Measurements from ENCODE around the gene GLIS1. TPM values are rescaled to one million over a fixed set of nuclear protein-coding genes. Genes with fewer than 3 reads are reported as not detected.

Gene GLIS1
- total and polyA plus RNA-seq, 2 of the 8 experiments (the other 6 are each of a cell fraction or from before 2014, with no cell fraction given): 0.15 to 0.22 TPM

DNA sequence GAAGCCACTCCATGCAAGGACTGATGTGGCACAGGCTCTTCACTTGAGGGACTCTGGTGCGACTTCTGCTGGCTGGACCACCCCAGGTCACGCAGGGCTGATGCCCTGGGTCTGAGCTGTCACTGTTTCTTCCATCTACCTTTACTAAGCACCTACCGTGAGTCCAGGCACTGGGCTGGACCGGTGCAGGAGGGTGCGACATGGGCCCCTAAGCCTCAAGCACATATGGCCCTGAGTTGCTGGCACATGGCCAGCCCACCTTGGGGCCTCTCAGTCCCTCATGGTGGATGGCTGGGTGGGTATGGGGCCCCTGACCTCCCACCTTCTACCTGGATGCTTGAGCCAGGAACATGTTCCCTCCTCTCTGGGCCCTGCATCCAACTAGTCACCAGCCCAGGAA, 203.7 kb downstream of the GLIS1 start (continued):
- TF ChIP-seq SP4 (IDR thresholded peaks at IDR 0.05; ENCODE audit: low read length): no peak
- TF ChIP-seq, protein P1, sequence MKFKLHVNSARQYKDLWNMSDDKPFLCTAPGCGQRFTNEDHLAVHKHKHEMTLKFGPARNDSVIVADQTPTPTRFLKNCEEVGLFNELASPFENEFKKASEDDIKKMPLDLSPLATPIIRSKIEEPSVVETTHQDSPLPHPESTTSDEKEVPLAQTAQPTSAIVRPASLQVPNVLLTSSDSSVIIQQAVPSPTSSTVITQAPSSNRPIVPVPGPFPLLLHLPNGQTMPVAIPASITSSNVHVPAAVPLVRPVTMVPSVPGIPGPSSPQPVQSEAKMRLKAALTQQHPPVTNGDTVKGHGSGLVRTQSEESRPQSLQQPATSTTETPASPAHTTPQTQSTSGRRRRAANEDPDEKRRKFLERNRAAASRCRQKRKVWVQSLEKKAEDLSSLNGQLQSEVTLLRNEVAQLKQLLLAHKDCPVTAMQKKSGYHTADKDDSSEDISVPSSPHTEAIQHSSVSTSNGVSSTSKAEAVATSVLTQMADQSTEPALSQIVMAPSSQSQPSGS (IDR thresholded peaks at IDR 0.05; ENCODE audit: low read length): no peak
- TF ChIP-seq, protein P2, sequence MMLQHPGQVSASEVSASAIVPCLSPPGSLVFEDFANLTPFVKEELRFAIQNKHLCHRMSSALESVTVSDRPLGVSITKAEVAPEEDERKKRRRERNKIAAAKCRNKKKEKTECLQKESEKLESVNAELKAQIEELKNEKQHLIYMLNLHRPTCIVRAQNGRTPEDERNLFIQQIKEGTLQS (IDR thresholded peaks at IDR 0.05; ENCODE audit: insufficient read depth, low read depth, low read length): no peak

Data from H1 (cell line).